GM15510 (cell line): ENCODE results near the gene PLCH1.

ENCODE experiments used
- POLR2A ChIP-seq: IDR thresholded peaks from 3 replicates; pipeline ENCODE4 v1.6.1; 2011; ENCODE audit warnings: borderline replicate concordance; ENCODE audit not compliant: insufficient read length; ENCODE audit errors: extremely low read depth

Gene PLCH1

GRCh38 chr3:155372281-155372680 lies 372.6 kb downstream of the PLCH1 start:
- TF ChIP-seq POLR2A, result no peak

DNA sequence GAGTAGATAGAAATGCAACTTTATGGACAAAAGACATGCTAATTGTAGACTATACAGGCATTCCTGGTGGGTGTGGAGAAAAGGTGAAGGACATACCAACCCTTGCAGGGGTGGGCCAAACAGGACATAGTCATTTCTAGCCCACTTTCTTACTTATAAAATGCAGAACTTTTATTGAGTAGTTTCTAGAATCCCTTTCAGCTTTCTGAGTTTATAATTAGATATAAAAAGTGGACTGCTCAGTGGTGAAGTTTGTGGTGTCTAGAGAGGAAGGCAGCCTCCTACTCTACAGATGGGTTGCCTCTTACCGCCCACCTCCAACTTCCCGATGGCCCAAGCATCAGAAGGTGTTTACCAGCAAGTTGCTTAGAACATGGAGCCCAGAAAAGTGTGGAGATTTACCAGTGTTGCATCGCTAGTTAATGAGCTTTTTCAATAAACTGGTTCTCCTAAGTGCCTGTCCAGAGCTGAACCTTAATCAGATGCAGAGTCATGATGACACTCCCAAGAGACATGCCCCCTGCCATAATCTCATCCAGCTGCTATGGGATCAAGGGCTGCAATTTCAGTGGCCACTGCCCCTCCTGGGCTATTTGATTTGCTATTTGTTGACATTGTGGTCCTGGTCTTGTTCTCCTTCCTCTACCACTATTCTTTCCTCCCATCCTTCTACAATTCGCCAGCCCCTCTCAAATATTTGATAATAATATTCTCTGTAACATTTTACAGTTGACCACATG lies 373.9 kb downstream of the PLCH1 start:
- TF ChIP-seq POLR2A, result no peak

DNA sequence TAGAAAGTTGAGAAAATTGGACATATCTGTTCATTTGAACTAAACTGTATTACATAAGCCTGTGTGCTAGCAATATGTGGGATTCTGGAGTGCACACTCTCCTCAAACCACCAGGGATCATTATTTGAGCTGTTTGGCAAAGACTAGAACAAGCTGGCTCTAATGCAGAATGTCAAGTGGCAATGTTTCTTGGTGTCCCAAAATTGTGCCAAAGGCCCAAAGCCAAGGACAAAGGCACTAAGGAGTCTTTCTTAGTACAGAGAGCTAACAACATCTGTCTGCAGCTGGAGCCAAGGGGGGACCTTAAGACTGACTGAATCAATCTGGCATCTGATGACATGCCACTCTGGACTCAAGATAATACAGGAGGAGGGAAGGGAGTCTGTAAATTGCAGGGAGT lies 374.7 kb downstream of the PLCH1 start:
- no peak for TF ChIP-seq POLR2A

- no peak for TF ChIP-seq POLR2A
These were observed 375.1 kb downstream of the PLCH1 start for GRCh38 chr3:155369735-155370134.

- TF ChIP-seq POLR2A, result no peak
These were observed 375.6 kb downstream of the PLCH1 start for GRCh38 chr3:155369244-155369643.

DNA sequence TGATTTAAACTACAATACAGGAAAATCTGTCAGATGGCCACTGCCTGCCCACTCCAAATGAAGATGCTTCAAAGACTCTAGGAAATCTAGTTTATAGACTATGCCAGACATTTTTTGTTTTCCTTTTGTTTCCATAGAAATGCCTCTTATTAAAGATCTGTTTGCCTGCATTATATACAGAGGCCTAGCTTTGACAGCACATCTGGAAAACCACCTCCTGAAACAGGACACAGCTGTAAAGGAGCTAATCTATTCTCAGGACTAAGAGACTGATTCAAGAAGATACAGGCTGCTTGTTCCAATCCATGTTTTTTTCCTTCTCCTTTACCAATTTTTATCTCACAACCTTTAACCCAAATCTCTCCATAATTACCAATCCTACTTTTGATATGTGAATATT lies 376.1 kb downstream of the PLCH1 start:
- TF ChIP-seq POLR2A, result no peak

DNA sequence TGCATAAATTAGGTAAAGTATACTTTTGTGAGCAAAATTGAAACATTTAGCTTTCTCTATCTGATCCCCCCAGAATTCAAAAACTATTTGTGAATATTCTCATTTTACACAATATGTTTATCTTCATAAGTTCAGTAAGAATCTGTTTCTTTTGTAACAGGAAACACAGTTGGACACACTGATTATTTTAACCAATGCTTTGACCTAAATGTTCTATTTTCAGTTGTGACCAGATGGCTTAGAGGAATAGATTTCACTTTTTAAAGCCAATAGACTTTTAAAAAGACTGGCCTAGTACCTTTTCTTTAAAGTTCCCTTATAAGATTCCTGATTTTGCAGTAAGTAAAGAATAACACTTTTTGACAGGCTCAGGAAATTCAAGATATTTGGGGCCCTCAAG lies 377.4 kb downstream of the PLCH1 start:
- no peak for TF ChIP-seq POLR2A

- TF ChIP-seq POLR2A, result no peak
These were observed 379.6 kb downstream of the PLCH1 start for GRCh38 chr3:155365178-155365783.

- no peak for TF ChIP-seq POLR2A
These were observed 380.4 kb downstream of the PLCH1 start for GRCh38 chr3:155364492-155364891.

DNA sequence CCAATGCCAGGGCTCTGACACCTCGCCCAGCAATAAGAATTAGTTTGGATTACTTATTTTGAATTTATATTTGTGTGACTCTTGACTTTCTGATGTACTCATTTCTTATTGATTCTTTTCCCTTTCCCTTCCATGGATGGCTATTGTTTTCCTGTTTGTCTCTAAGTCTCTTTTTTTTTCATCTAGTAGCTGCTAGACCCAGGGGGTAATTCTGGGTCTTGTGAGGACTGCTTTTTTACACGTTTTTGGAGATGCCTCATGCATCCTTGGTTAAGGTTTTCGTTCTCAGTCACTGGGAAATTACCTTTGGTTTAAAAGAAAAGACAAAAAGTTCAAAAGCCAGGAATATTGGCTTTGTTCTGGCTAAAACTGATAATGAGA lies 381.2 kb downstream of the PLCH1 start:
- TF ChIP-seq POLR2A, result no peak

DNA sequence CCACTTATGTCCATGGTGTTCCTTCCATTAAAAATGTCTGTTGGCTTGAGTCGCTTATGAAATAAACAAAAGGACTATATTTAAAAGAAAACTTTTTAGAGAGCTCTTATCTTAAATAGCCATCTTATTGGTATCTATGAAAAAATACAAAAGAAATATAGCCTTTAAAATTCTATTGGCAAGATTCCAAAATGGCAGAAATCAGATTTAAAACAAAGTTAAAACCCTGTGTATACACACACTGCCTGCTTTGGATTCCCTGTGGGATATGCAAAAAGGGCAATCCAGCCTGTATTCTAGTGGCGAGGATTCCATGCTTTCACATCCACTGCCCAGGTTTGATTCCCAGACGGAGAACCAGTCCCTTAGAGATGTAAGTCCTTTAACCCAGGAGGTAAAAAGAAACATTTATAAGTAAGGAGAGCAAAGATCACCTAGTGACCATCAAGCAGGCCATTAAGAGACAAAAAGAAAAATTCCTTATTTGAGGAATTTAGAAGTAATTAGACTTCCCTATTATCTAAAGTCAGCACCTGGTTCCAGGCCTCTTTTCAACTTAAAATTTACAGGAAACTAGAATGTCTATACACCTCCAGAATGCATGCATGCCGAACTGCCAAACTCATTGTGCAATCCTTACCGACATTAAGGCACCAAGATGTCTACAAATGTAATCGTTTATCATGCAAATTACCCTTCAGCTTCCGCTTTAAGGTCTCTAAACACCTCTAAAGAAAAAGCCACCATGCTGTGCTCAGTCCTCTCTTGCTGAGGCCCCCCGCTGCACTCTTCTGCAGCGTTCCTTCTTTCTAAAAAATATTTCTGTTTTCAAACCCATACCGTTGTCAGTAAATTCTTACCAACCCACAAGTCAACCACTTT lies 381.8 kb downstream of the PLCH1 start:
- no peak for TF ChIP-seq POLR2A

DNA sequence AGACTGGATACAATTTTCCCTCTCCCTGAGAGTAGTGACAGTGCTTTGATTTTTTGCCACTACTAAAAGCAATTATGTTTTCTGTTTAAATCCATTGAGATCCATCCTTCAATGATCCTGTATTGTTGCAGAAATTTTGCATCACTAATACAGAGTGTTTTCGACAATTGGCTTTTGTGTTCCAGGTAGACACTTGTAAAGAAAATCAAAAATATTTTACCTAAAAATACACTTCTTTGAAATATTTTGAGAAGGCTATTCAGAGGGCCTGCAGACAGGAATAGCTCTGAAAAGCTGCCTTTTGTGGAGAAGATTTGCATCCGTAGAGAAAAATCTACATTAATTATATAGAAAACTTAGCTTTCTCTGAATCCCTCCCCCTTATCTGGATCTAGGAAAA lies 384.6 kb downstream of the PLCH1 start:
- no peak for TF ChIP-seq POLR2A

GRCh38 chr3:155356594-155357370 lies 388.1 kb downstream of the PLCH1 start:
- no peak for TF ChIP-seq POLR2A

GRCh38 chr3:155354658-155355057 lies 390.2 kb downstream of the PLCH1 start:
- TF ChIP-seq POLR2A, result no peak
